CD14-positive monocyte (primary cell): ENCODE data around the gene PEX16. TPM values are rescaled to one million over a fixed set of nuclear protein-coding genes. Genes with fewer than 3 reads are reported as not detected.

Experiments
- DNase-seq, 3 donors: peaks; one replicate each; pipeline ENCODE4 v3.0.0-alpha.2; 2011 to 2022
- H2AFZ ChIP-seq: 2 replicates; pipeline ENCODE4 v1.6.0; 2012; ENCODE audit warnings: mild to moderate bottlenecking, low read depth, low read length, inconsistent platforms; ENCODE audit not compliant: insufficient read depth, poor library complexity, severe bottlenecking
- H3K27ac ChIP-seq, 2 donors: 1 replicate in 1 of 2; 2 replicates in 1 of 2; pipeline ENCODE4 v1.5.1; 2012 to 2013; ENCODE audit warnings: low read length in 2 of 2, control low read depth in 1 of 2, inconsistent platforms in 1 of 2, low read depth in 1 of 2, mild to moderate bottlenecking in 1 of 2
- H3K27me3 ChIP-seq, 2 donors: one replicate each; pipeline versions ENCODE4 v1.6.0 to v1.6.1; 2011 to 2013; ENCODE audit warnings: low read length in 2 of 2; ENCODE audit not compliant: control insufficient read depth in 2 of 2, insufficient read depth in 2 of 2
- H3K36me3 ChIP-seq, 2 donors: replicated peaks in 1 of 2; 1 replicate in 1 of 2; 2 replicates in 1 of 2; pipeline versions ENCODE4 v1.5.1 to v1.6.1; 2012 to 2013; ENCODE audit warnings: low read length in 2 of 2, control low read depth in 1 of 2, inconsistent platforms in 1 of 2, mild to moderate bottlenecking in 1 of 2; ENCODE audit not compliant: insufficient read depth in 2 of 2, control insufficient read depth in 1 of 2
- H3K4me1 ChIP-seq, 2 donors: 1 replicate in 1 of 2; 2 replicates in 1 of 2; pipeline versions ENCODE4 v1.5.1 to v1.6.1; 2012 to 2013; ENCODE audit warnings: low read length in 2 of 2, control low read depth in 1 of 2, inconsistent platforms in 1 of 2, mild to moderate bottlenecking in 1 of 2, moderate library complexity in 1 of 2; ENCODE audit not compliant: insufficient read depth in 2 of 2, control insufficient read depth in 1 of 2
- H3K4me2 ChIP-seq: replicated peaks from 2 replicates; pipeline ENCODE3; 2012; ENCODE audit warnings: low read length, moderate library complexity, mild to moderate bottlenecking; ENCODE audit not compliant: poor library complexity, severe bottlenecking; ENCODE audit errors: extremely low read depth
- H3K4me3 ChIP-seq, 3 experiments: fragments of 200-600 bp in 1 of 3; sonication (generic) in 1 of 3; replicated peaks in 1 of 3; 1 replicate in 2 of 3; 2 replicates in 1 of 3; pipeline ENCODE4 v1.5.1; 2011 to 2013; ENCODE audit warnings: low read length in 3 of 3, mild to moderate bottlenecking in 3 of 3, control low read depth in 2 of 3, low read depth in 2 of 3, inconsistent platforms in 1 of 3, moderate library complexity in 1 of 3
- H3K79me2 ChIP-seq: 2 replicates; pipeline ENCODE4 v1.6.0; 2012; ENCODE audit warnings: mild to moderate bottlenecking, control low read depth, inconsistent platforms, low read length, moderate library complexity; ENCODE audit not compliant: insufficient read depth
- H3K9ac ChIP-seq: 2 replicates; pipeline ENCODE4 v1.6.0; 2017; ENCODE audit warnings: low read length, mild to moderate bottlenecking; ENCODE audit not compliant: insufficient read depth, poor library complexity, severe bottlenecking
- H3K9me3 ChIP-seq, 2 donors: replicated peaks in 1 of 2; 1 replicate in 1 of 2; 2 replicates in 1 of 2; pipeline versions ENCODE4 v1.5.1 to v1.6.1; 2012 to 2013; ENCODE audit warnings: low read length in 2 of 2, control low read depth in 1 of 2; ENCODE audit not compliant: control insufficient read depth in 1 of 2, insufficient read depth in 1 of 2
- H4K20me1 ChIP-seq: 2 replicates; pipeline ENCODE4 v1.6.0; 2012; ENCODE audit warnings: mild to moderate bottlenecking, low read length, control low read depth, moderate library complexity; ENCODE audit not compliant: insufficient read depth
- H3K27ac Mint-ChIP-seq, 7 donors: one replicate each; pipeline ENCODE4 v1.8.0; 2020; ENCODE audit warnings: mild to moderate bottlenecking in 7 of 7, mixed read lengths in 7 of 7, moderate library complexity in 6 of 7, inconsistent platforms in 2 of 7
- H3K27me3 Mint-ChIP-seq, 3 donors: one replicate each; pipeline ENCODE4 v1.8.0; 2021 to 2022; ENCODE audit warnings: low read depth in 3 of 3, mild to moderate bottlenecking in 3 of 3, mixed read lengths in 3 of 3, moderate library complexity in 3 of 3, inconsistent platforms in 1 of 3
- H3K36me3 Mint-ChIP-seq, 2 donors: one replicate each; pipeline ENCODE4 v1.8.0; 2020; ENCODE audit warnings: mixed read lengths in 2 of 2, inconsistent platforms in 1 of 2, mild to moderate bottlenecking in 1 of 2
- H3K4me1 Mint-ChIP-seq: one replicate; pipeline ENCODE4 v1.8.0; 2020; ENCODE audit warnings: mild to moderate bottlenecking, mixed read lengths
- H3K4me3 Mint-ChIP-seq, 2 donors: one replicate each; pipeline ENCODE4 v1.8.0; 2020; ENCODE audit warnings: mild to moderate bottlenecking in 2 of 2, mixed read lengths in 2 of 2, moderate library complexity in 1 of 2
- H3K9me3 Mint-ChIP-seq, 7 donors: one replicate each; pipeline ENCODE4 v1.8.0; 2020 to 2022; ENCODE audit warnings: mixed read lengths in 7 of 7, mild to moderate bottlenecking in 6 of 7, moderate library complexity in 6 of 7, inconsistent platforms in 2 of 7
- CTCF ChIP-seq: fragments of 200-600 bp; IDR thresholded peaks from one replicate; pipeline ENCODE4 v1.8.0; 2022; ENCODE audit warnings: antibody characterized with exemption, mild to moderate bottlenecking
- WGBS: methylation state at CpG from one replicate; pipeline ENCODE4 v1.1.5; 2013; ENCODE audit warnings: missing lambda C conversion rate; ENCODE audit not compliant: insufficient coverage; 5-methylcytosine and 5-hydroxymethylcytosine counted together
- intact Hi-C, 2 donors: fragments of 100-400 bp; cut with micrococcal nuclease; formaldehyde crosslinking; loops; one replicate each; pipeline versions ENCODE4 v1.15.0 to v1.15.1; 2023
- polyA plus RNA-seq, 3 donors: library from polyadenylated mRNA; depleted of rRNA in 1 of 3; unstranded in 2 of 3; stranded (reverse) in 1 of 3; fragments of 300-500 nt in 2 of 3; fragments of >200 nt in 1 of 3; fragmentation: Illumina TruSeq in 2 of 3; gene quantifications; 1 replicate in 2 of 3; 2 replicates in 1 of 3; pipeline ENCODE4 v1.2.3, GENCODE V29; 2012 to 2021

The PEX16 gene
- polyA plus RNA-seq, 3 donors, result 33.8 to 46.1 (median 35.1) TPM

GRCh38 chr11:45913514-45913913 lies 4.2 kb downstream of the PEX16 start:
- peaks cover 29% of the 10 kb centered on the region for H3K79me2 ChIP-seq
- no peaks in the 10 kb centered on the region for H3K27me3 ChIP-seq
- Mint-ChIP-seq H3K9me3 (peaks cover 0 to 2% (median 0%) of the 10 kb centered on the region in 7 donors), H3K36me3 (peaks cover 63 to 74% of the 10 kb centered on the region in 2 donors), H3K27me3 (peaks cover 0 to 3% (median 0%) of the 10 kb centered on the region in 3 donors), H3K27ac (no peak overlapping the region), H3K4me3 (no peak overlapping the region), H3K4me1 (peaks cover 19% of the 10 kb centered on the region)
- H2AFZ ChIP-seq, result no peak overlapping the region
- TF ChIP-seq CTCF, result no peak
- no peak overlapping the region for H3K4me3 ChIP-seq
- peaks cover 8 to 16% of the 10 kb centered on the region in 2 donors for H3K4me1 ChIP-seq
- peaks cover 65 to 76% of the 10 kb centered on the region in 2 donors for H3K36me3 ChIP-seq
- no peak overlapping the region for H3K27ac ChIP-seq
- DNase-seq, result no peak
- intact Hi-C loops, result loop anchor here in 1 of 2 donors (10.0 kb wide), 1 partner anchor 701 kb away; the partner anchor contains the start of genes ATG13 and HARBI1
- 99% methylated on average over 19 of the region's 19 CpGs for WGBS
- peaks cover 49% of the 10 kb centered on the region for H4K20me1 ChIP-seq
- H3K9ac ChIP-seq, result no peak overlapping the region
- no peaks in the 10 kb centered on the region for H3K9me3 ChIP-seq
- H3K4me2 ChIP-seq, result no peak overlapping the region

GRCh38 chr11:45910623-45911022 lies 7.1 kb downstream of the PEX16 start:
- peaks cover 10% of the 10 kb centered on the region for H3K79me2 ChIP-seq
- peaks cover 59 to 68% of the 10 kb centered on the region in 2 donors for H3K36me3 ChIP-seq
- H3K4me1 Mint-ChIP-seq, result peaks cover 6% of the 10 kb centered on the region

More at GRCh38 chr11:45910623-45911022, 7.1 kb downstream of the PEX16 start:
- Histone ChIP-seq H4K20me1 (peaks cover 44% of the 10 kb centered on the region), H3K9ac (no peak overlapping the region), H3K4me3 (no peak overlapping the region), H3K27ac (no peak overlapping the region), H3K4me2 (no peak overlapping the region), H2AFZ (no peak overlapping the region), H3K9me3 (no peaks in the 10 kb centered on the region), H3K4me1 (no peaks in the 10 kb centered on the region), H3K27me3 (no peaks in the 10 kb centered on the region)
- DNase-seq, result no peak
- Mint-ChIP-seq H3K9me3 (peaks cover 0 to 2% (median 0%) of the 10 kb centered on the region in 7 donors), H3K36me3 (peaks cover 55 to 65% of the 10 kb centered on the region in 2 donors), H3K27ac (peak overlapping the region in 1 of 7 donors; percentile 26), H3K4me3 (no peak overlapping the region), H3K27me3 (peaks cover 0 to 8% (median 0%) of the 10 kb centered on the region in 3 donors)
- intact Hi-C loops, result loop anchor here in 1 of 2 donors (10.0 kb wide), 1 partner anchor 704 kb away; the partner anchor contains the start of genes ATG13 and HARBI1
- 100% methylated on average over 9 of the region's 9 CpGs for WGBS
- no peak for TF ChIP-seq CTCF
